NCI-H1105 treated with DMSO at 0.1 percent for 48 hours (cell line): Measurements from ENCODE around the gene IQCN.
A peak's percentile ranks its signal among the peaks of the same experiment; 100 is the strongest.

ENCODE experiments used
- DNase-seq: peaks from one replicate; lab custom pipeline; 2025; lab: John Stamatoyannopoulos, UW

IQCN gene, protein sequence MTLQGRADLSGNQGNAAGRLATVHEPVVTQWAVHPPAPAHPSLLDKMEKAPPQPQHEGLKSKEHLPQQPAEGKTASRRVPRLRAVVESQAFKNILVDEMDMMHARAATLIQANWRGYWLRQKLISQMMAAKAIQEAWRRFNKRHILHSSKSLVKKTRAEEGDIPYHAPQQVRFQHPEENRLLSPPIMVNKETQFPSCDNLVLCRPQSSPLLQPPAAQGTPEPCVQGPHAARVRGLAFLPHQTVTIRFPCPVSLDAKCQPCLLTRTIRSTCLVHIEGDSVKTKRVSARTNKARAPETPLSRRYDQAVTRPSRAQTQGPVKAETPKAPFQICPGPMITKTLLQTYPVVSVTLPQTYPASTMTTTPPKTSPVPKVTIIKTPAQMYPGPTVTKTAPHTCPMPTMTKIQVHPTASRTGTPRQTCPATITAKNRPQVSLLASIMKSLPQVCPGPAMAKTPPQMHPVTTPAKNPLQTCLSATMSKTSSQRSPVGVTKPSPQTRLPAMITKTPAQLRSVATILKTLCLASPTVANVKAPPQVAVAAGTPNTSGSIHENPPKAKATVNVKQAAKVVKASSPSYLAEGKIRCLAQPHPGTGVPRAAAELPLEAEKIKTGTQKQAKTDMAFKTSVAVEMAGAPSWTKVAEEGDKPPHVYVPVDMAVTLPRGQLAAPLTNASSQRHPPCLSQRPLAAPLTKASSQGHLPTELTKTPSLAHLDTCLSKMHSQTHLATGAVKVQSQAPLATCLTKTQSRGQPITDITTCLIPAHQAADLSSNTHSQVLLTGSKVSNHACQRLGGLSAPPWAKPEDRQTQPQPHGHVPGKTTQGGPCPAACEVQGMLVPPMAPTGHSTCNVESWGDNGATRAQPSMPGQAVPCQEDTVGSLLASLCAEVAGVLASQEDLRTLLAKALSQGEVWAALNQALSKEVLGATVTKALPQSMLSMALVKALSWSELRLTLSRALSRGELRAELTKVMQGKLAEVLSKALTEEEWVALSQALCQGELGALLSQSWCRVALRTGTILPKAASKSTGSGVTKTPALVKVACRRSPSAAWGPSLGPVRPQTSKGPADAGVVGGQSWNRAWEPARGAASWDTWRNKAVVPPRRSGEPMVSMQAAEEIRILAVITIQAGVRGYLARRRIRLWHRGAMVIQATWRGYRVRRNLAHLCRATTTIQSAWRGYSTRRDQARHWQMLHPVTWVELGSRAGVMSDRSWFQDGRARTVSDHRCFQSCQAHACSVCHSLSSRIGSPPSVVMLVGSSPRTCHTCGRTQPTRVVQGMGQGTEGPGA (N-terminal part only)

DNA sequence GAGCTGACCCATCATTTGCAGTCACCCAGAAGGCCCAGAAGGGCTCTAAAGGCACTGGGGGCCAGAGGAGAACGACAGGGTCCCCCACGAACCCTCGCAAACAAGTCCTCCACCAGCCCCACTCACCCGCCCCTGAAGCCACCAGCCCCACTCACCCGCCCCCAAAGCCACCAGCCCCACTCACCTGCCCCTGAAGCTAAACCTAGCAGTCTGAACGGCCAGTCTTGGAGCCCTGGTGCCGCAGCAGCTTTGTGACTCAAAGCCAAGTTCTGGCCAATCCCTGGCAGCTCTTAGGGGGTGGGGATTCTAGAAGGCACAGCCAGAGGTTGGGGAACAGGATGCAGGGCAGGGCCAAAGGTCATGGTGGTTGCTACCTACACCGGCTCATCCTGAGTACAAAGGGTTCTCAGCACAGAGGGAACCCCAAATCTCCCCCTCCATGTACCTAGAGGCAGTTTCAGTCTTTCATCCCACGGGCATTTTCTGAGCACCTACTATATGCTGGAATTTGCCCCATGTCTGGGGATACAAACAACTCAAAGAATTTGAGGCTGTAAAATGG is at the start of gene IQCN:
Gene IQCN (minus strand): TSS at position 234 of the 562 bp plus-strand sequence. CDS start 4,974 bp downstream, outside the sequence.
- DNase-seq, result no peak

DNA sequence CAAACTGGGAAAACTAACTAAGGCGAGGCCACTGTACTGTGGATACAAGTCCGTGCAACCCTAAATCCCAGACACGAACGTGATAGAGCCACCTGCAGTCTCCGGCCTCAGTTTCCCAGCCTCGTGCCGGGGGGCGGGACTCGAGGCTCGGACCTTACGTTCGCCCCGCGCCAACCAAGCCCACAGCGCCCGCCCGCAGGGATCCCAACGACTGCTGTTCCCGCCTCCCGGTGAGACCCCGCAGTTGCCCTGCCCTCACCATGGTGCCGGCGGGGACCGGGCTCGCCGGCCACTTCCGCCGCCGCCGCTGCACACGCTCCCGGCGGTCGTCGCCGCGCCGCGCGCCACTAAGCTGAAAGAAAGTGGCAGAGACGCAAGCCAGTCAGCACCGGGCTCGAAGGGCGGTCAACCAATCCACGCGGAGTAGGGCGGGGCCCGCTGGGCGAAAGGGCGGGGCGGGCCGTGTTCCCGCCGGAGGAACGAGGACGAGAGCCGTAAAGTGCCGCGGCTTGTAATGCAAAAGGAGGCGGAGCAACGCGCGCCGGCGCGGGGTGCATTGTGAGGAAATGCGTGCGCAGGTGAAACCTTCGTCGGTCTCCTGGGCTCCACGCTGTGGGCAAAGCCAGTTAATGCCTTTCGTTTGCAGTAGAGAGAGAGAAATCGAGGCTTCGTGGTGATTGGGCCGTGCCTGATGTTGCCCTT is 48.7 kb upstream of the IQCN start, which contains the start of gene LSM4:
Gene LSM4 (minus strand): TSS at position 318 of the 702 bp plus-strand sequence. CDS start 56 bp downstream, at position 262.
- peak; percentile 99 for DNase-seq

DNA sequence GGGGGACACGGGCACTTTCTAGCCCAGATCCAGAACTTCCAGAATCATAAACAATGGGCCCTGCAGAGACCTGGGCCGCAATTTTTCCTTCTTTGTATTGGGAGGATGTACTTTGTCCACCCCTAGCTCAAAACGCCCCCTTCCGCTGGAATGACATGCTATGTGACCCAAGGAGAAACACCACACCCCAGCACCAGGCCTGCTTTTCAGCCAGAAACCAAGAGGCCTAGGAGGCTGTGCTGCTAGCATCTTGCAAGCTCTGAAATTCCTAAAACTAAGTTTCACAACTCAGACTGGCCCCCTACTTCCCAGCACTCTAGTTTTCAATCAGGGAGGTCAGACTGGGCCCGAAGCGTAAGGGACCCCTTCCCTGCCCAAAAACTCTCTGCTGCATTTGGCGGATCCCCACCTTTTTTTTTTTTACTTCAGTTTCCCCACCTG is 48.1 kb upstream of the IQCN start:
- peak; percentile 18 for DNase-seq

DNA sequence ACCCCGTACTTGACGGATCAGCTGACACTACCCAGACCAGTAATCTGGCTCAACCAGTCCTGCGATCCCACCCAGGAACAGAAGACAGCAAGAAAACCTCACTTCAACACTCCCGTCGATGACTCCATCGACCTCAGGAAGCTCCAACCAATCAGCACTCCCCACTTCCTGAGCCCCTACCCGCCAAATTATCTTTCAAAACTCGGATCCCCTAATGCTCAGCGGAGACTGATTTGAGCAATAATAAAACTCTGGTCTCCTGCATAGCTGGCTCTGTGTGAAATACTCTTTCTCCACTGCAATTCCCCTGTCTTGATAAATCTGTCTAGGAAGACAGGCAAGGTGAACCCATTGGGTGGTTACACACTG is 47.5 kb upstream of the IQCN start:
- DNase-seq, result no peak

DNA sequence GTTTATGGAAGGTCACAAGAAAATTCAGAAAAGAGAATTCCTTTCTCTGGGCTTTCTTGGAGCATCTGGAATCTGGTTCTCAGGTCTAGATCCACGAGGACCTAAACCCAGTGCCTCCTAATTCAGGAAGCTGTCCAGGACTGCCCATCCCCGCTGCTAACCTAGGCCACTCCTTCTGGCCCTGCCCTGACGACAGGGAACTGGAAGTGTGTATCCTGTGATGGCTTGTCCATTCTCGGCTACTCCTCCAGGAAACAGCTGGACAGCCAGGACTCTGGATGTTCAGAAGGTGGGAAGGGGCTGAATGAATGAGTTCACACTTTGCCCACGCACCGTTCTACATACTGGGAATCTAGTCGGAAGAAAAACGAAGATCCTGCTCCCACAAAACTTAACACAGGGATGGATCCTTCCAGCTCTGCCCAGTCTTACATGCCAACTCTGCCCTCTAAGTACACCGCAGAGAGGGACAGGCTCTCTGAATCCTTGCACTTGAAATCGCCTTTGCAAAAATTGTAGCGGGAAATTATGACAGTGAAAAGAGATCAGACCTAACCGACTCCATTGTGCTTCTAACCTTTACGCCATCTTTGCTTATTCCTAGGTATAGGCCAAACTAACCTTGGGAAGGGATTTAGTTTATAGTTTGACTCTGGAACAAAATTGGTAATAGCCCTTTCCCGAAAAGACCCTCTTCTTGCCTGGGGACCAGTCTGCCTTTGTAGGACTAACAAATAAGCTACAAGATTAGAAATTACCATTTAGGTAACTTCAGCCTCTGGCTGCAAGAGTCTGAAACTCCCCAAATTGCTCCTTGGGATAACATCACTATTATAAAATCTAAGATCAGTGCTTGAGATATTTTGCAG is 46.8 kb upstream of the IQCN start:
- DNase-seq, result no peak

DNA sequence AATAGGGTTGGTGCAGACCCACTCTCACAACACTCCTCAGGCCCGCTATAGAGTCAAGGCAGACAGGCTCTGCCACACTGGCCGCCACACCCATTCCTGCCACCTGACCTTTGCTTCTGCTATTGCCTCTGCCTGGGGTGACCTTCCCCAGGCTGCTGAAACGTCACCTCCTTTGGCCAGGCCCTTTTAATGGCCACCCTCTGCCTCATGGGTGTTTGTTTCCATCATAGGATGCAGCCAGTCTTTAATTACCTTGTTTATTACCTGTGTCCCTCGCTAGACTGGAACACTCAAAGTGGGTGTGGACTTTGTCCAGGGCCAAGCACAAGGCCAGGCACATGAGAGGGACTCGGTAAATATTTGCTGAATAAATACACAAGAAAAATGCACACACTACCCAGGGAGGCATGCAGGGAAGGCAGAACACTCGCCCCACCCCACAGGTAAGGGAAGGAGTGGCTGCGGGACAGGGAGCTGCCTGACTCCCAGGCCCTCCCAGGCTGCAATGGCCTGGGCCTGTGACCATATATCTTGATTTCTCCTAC is 45.4 kb upstream of the IQCN start:
- no peak for DNase-seq

DNA sequence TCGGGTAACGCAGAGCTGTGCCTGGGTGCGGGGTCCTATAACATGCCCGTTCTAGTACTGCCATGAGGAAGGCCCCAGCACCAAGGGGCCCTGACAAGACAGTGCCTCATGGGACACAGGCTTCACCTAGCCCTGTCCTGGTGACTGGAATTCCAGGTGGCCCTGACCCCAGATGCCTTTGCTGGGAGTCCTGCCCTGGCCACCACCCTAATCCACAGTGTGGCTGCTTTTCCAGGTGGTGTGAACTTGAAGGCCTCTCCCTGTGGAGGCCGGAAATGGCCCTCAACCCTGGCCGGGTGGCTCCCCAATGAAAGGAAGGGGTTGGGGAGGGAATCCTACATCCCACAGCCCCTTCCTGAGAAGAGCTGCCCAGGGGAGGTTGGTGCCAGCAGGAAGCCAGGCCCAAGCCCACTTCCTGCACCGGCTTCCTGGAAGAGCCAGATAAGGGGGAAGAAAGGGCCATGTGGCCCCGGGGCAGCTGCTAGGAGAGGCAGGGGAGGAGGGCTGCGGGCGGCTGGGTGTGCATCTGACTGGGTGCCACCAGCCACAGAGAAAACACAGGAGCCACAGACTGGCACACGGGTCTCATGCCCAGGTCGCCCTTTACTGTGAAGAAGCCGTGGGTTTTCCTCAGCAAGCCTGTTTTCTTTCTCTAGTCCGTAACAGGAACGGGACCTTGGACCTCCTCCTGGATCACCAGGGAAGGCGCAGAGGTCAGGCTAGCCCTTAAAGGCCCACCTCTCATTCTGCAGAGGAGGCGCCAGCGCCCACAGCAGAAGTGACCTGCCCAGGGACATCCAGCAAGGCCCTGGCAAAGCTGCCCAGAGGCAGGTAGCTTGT is 43.9 kb upstream of the IQCN start:
- DNase-seq, result no peak

DNA sequence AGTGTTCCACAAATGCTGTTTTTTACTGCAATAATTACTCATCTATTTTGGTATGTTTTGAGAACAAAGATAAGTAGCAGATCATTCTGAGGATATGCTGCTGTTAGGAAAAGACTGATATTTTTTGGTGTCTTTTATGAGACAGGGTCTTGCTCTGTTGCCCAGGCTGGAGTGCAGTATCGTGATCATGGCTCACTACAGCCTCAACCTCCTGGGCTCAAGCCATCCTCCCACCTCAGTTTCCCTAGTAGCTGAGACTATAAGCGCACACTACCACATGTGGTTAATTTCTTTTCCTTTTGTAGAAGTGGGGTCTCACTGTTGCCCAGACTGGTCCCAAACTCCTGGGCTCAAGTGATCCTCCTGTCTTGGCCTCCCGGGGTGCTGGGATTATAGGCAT is 39.1 kb upstream of the IQCN start:
- no peak for DNase-seq

DNA sequence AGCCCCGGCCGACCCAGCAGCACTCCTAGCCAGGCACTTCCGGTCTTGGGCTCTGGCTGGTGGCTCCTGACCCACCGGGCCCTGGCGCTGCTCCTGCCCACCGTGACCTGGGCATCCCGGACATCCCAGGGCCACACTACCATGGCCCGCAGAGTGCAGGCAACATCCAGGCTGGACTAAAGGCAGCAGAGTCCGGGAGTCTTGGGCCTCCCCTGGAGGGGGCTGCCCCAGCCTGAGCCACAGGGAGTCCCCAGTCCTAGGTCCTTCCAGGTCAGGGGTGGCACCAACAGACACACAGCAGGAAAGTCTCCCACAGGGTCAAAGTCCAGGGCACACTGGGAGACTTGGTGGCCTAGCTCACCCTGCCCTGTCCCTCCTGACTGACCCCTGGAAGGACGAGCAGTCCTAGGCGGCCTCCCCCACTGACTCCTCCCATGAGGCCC is 37.9 kb upstream of the IQCN start:
- no peak for DNase-seq

DNA sequence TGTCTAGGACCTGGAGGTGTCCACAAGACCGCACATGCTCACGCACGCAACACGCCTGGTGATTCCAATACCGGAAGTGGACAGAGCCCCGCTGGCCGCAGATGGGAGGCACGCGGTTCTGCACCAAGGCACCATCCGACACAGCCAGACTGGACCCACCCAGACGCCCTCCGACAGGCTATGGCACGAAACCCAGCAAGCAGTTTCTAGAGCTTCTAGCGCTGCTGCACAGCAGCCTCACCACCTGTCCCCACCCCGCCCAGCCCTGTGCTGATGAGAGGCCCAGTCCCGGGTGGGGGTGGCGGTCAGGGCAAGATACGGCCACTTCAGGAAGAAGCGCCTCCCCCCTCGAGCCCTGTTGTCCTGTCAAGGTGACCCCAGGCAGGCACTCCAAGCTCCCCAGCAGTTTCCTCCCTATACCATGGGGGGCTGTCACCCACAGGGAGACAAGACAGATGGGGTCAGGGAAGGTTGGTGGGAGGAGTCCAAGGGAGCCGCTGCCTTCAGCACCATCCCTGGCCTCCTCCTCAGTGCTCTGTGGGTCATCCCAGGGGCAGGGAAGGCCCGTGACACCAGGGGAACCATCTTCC is 37.3 kb upstream of the IQCN start:
- no peak for DNase-seq

DNA sequence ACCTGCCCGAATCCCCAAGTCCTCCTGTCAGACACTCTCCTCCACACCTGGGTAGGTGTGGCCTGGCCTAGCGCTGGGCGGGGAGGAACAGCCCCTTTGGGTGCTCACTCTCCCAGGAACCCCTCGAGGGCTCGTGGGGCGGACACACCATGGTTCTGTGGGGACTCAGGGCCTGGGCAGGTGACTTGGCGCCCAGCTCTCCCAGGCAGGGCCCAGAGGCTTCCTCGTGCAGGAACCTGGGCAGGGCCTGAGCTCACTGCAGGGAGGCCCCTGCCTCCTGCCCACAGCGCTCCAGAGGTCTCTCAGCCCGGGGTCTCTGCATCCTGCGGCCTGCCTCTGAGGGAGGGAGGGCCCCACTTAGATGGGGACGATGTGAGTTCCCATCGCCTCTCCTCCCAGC is 36.7 kb upstream of the IQCN start:
- DNase-seq, result no peak

DNA sequence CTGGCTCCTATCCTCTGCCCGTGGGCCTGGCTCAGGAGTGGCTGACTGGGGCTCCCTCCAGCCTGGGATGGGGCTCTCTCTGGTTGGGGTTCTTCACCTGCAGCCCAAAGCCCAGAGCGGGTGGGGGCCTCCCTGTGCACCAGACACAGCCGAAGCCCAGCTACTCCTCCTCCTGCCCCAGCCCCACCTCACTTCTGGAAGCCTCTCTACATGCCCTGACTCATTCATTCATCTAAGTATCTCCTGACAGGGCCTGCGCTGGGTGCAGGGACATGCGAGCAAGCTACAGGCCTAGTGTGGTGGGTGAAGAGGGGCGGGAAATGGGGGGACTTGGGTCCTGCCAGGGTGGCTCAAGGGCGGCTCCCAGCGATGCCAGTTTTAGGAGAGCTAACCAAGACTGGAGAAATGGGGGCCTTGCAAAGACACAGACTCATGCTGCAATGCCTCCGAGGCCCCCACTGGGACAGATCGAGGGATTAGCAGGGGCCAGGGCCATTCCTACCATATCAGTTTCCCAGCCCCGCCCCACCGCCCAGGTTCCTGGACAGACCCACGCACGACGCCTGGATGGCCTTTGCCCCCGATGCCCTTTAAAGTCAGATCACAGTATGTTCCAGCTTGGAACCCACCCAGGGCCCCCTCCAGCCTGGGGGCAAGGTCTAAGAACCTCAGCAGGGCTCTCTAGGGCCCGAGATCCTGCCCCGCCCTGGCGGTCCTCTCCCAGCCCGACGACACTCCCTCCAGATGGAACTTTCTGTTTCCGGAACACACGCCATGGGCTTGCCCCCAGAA is 36.1 kb upstream of the IQCN start:
- no peak for DNase-seq

DNA sequence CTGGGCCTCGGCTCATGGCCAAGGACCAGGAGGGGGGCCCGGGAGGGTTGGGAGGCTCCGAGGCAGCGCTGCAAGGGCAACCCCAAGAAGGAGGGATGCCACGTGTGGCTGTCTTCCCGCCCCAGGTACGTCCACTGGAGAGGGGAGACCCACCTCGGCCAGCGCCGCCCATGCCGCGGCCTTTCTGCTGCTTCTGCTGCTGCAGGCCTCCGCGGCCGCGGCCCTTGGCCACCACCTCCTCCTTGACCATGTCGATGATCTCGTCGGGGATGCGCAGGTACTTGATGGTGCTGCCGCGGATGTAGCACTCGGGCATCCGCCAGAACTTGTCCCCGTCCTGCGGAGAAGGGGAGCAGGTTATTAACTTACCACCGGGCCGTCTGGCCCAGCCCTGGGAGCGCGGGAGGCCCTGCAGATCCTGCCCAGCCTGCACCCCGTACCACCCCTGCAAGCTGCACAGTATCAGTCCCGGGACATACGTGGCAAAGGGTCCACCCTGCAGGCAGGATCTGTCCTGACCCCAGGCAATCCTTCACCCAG is 35.3 kb upstream of the IQCN start:
- DNase-seq, result no peak

DNA sequence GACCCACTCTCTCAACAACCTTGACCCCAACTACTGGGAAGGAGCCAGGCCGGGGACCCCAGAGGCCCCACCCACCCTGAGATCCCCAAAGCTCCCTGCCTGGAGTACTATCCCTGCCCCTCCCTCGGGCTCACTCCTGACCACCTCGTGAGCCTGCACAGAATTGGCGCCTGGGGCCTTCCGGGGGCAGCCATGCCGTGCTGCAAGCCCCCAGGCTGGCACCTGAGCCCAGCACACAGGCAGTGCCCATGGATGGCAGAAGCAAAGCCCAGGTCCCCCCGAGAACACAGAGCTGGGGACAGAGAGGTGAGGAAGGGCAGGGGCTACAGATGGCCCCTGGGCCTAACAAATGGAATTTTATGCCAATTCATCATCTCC is 34.7 kb upstream of the IQCN start:
- no peak for DNase-seq

DNA sequence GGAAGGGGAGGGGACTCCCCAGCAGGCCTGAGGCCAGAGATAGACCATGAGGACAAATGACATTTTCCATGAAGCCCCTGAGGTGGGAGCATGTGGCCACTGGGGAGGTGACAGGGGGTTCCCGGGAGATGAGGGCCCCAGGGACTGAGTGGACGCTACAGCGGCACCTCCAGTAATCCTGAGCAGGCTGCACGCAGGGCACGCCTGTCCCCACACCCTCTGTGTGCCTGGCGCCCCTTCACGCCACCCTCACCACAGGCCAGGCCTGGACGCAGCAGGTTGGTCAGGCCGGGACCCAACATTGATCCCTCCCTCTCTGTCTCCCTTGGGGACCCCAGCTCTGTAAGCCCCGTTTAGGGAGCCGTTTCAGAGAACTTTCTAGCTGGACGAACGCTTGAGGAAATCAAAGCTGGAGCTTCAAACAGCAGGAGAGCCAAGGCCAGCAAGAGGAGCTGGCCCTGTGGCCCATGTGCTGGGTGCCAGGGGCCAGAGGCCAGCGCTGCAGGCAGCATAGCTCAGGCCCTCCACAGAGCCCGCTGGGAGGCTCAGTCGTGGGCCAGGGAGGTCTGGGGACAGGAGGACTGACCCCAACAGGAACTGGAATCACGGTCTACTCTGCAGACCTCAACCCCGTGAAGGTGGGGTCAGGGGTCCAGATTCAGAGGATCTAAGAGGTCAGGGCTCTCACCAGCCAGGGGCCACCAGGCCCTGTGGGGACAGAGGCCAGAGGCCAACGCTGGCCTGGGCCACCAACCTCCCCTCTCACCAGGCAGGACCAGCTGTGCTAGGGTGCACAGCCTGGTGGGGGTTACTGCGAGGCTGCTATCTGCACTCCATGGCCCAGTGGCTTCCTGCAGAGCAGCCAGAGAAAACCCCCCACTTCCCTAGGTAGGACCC is 34.0 kb upstream of the IQCN start:
- no peak for DNase-seq

DNA sequence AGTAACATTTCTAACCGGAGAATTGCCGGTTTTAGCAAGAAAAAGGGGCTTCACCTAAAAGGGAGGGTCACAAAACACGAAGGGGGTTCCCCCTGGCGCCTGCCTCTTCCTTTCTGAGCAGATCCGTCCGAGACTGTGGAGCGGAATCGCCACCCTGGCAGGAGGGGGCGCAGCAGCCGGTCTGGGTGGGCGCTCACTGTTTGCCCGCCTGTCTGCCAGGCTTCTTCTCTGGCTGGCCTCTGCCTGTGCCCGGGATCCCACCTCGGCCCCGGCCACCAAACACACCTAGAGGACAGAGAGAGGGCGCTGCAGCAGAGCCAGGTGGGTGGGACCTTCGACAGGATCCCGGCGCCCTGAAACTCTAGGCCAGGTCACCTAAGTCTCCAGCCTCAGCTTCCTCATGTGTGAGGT is 33.0 kb upstream of the IQCN start:
- no peak for DNase-seq
